ENCODE results near the gene TMIGD3. TPM values are rescaled to one million over a fixed set of nuclear protein-coding genes. Genes with fewer than 3 reads are reported as not detected.

The TMIGD3 gene
- polyA plus RNA-seq, 1 donor (not counting 4 experiments of a cell fraction or from before 2014, with no cell fraction given) = not detected

DNA sequence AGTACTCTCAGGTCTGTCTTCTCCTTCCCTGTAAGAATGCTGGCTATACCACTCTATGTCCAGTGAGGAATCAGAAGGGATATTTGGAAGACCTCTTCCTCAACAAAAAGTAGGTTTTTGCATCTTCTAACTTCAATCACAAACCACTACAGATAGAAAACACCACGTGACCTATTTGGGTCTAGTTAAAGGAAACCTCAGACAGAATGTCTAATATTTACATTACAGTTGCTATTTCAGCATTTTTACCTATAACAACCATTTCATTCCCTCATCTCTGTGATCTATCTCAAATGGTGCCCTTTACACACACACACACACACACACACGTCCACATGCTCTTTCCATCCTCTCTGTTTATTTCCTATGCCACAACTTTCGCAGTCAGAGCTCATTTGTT is 7.9 kb upstream of the TMIGD3 start:
- no peak overlapping the region for H2AFZ ChIP-seq (ENCODE audit: control insufficient read depth, low read length)
- no peaks in the 10 kb centered on the region for H3K36me3 ChIP-seq (ENCODE audit: control insufficient read depth in 2 of 2, extremely low read depth in 1 of 2, insufficient read depth in 2 of 2, low read length in 2 of 2)
- H3K4me2 ChIP-seq (ENCODE audit: control insufficient read depth, extremely low read depth, insufficient read depth, low read depth, low read length) = no peak overlapping the region
- H3K9me3 ChIP-seq (ENCODE audit: control insufficient read depth, low read depth, low read length) = no peaks in the 10 kb centered on the region
- H3K4me3 ChIP-seq (ENCODE audit: control insufficient read depth in 2 of 3, extremely low read depth in 1 of 3, insufficient read depth in 2 of 3, low read depth in 1 of 3, low read length in 3 of 3) = no peak overlapping the region
- peaks cover 18% of the 10 kb centered on the region for H3K4me1 ChIP-seq (ENCODE audit: control insufficient read depth, extremely low read depth, insufficient read depth, low read length)
- TF ChIP-seq EZH2 (IDR thresholded peaks at IDR 0.05; ENCODE audit: low read length) (no peak), CTCF (optimal IDR thresholded peaks at IDR 0.05 in 1 of 3, IDR thresholded peaks at IDR 0.05 in 1 of 3, conservative IDR thresholded peaks at IDR 0.05 in 1 of 3; ENCODE audit: extremely low read depth in 1 of 3, insufficient read depth in 2 of 3, low read length in 3 of 3) (no peak)
- dilution Hi-C loops (cut with MboI; ENCODE audit: extremely low pct_ligation_motif_present, low sequenced_read_pairs) = no loop called here
- no peaks in the 10 kb centered on the region for H3K9me1 ChIP-seq (ENCODE audit: control insufficient read depth, extremely low read depth, insufficient read depth, low read length)
- no peaks in the 10 kb centered on the region for H3K79me2 ChIP-seq (ENCODE audit: control insufficient read depth, insufficient read depth, low read length)
- no peak overlapping the region for H3K27ac ChIP-seq (ENCODE audit: control insufficient read depth, insufficient read depth, low read length)
- FAIRE-seq (no peak), DNase-seq (ENCODE audit: low read depth, low spot score) (no peak)
- H3K27me3 ChIP-seq (ENCODE audit: control insufficient read depth, extremely low read depth, insufficient read depth, low read length) = no peaks in the 10 kb centered on the region
- no peaks in the 10 kb centered on the region for H4K20me1 ChIP-seq (ENCODE audit: control insufficient read depth, extremely low read depth, insufficient read depth, low read length)
- H3K9ac ChIP-seq (ENCODE audit: control insufficient read depth, extremely low read depth, insufficient read depth, low read length) = no peak overlapping the region

GRCh38 chr1:111509997-111510375 is 6.6 kb upstream of the TMIGD3 start:
- FAIRE-seq (no peak), DNase-seq (ENCODE audit: low read depth, low spot score) (no peak)
- no peak overlapping the region for H3K9ac ChIP-seq (ENCODE audit: control insufficient read depth, extremely low read depth, insufficient read depth, low read length)
- H2AFZ ChIP-seq (ENCODE audit: control insufficient read depth, low read length) = no peak overlapping the region
- H3K4me1 ChIP-seq (ENCODE audit: control insufficient read depth, extremely low read depth, insufficient read depth, low read length) = peaks cover 14% of the 10 kb centered on the region
- no peaks in the 10 kb centered on the region for H3K79me2 ChIP-seq (ENCODE audit: control insufficient read depth, insufficient read depth, low read length)
- no peaks in the 10 kb centered on the region for H3K9me1 ChIP-seq (ENCODE audit: control insufficient read depth, extremely low read depth, insufficient read depth, low read length)
- H4K20me1 ChIP-seq (ENCODE audit: control insufficient read depth, extremely low read depth, insufficient read depth, low read length) = no peaks in the 10 kb centered on the region
- no peaks in the 10 kb centered on the region for H3K9me3 ChIP-seq (ENCODE audit: control insufficient read depth, low read depth, low read length)
- H3K27ac ChIP-seq (ENCODE audit: control insufficient read depth, insufficient read depth, low read length) = no peak overlapping the region
- no peaks in the 10 kb centered on the region for H3K36me3 ChIP-seq (ENCODE audit: control insufficient read depth in 2 of 2, extremely low read depth in 1 of 2, insufficient read depth in 2 of 2, low read length in 2 of 2)
- no peaks in the 10 kb centered on the region for H3K27me3 ChIP-seq (ENCODE audit: control insufficient read depth, extremely low read depth, insufficient read depth, low read length)
- H3K4me3 ChIP-seq (ENCODE audit: control insufficient read depth in 2 of 3, extremely low read depth in 1 of 3, insufficient read depth in 2 of 3, low read depth in 1 of 3, low read length in 3 of 3) = no peak overlapping the region
- TF ChIP-seq CTCF (optimal IDR thresholded peaks at IDR 0.05 in 1 of 3, IDR thresholded peaks at IDR 0.05 in 1 of 3, conservative IDR thresholded peaks at IDR 0.05 in 1 of 3; ENCODE audit: extremely low read depth in 1 of 3, insufficient read depth in 2 of 3, low read length in 3 of 3) (no peak), EZH2 (IDR thresholded peaks at IDR 0.05; ENCODE audit: low read length) (no peak)
- dilution Hi-C loops (cut with MboI; ENCODE audit: extremely low pct_ligation_motif_present, low sequenced_read_pairs) = no loop called here
- no peak overlapping the region for H3K4me2 ChIP-seq (ENCODE audit: control insufficient read depth, extremely low read depth, insufficient read depth, low read depth, low read length)
